GM18519 (cell line): ENCODE measurements around the gene GGACT.

ENCODE experiments used
- ATAC-seq: cut with Tn5 transposase; IDR thresholded peaks from one replicate; pipeline ENCODE4 v1.9.1; 2021; ENCODE audit warnings: mild to moderate bottlenecking, moderate library complexity; ENCODE audit not compliant: unreplicated experiment, low FRiP score

The GGACT gene

DNA sequence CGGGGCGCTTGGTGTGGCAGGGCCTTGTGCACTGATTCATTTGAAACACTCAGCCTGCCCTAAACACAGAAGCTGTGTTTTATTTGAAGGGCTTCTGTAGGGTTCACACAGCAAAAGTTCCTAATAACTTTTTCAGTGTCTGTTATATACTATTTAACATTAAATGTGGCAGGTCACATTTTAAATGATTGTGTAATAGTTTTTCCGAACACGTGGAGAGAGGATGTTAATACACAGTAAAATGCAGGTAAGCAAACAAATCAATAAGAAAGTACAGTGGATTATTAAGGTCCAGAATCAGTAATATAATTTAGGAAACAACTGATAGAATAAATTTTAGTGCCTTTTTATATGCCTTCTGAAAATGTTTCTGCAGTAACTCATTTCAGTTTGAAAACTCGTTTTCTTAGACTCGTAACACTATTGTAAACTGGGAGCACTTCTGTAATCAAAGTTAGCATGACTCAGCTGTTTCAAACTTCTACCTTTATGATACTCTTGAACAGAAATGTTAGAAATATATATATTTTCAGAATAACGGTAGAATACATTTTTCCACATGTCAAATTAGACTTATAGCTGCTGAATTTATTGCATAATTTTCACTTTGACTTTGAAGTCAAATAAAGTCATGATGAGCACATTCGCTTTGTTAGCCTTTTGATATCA lies 70.1 kb downstream of the GGACT start:
- ATAC-seq = no peak

DNA sequence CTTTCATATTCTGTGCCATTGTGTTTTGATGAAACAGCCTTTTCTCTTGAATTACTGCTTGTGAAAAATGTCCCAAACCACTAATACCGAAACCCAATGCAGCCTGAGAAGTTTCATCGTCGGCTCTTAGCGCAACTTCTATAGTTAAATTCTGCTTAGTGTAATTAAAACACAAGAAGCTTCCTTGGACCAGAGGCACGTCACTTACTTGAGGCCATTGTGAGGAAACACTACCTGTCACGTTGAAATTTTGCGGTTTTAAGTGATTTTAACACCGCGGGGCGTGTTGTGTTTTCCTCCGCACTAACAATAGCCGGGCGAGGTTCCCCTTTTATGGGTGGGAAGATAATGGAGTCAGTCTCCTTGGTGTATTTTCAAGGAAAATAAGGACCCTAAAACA lies 70.9 kb downstream of the GGACT start:
- ATAC-seq = no peak

DNA sequence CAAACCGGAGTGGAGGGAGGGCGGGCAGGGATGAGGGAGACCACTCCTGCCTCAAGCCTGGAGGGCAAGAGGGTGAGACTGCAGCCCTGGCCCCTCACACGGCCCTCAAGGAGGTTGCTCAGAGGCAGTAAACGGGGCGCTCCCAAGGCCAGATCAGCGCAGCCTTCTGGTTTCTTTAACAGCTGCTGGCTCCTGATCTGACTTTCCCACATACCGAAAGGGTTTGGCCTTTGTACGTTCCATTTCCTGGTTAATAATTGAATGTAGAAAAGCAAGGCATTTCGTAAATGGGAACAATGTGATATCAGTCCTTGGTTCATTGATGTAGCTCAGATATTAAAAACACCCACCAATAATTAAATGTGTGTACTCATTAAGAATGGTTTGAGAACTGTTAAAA lies 71.5 kb downstream of the GGACT start:
- ATAC-seq = no peak

GRCh38 chr13:100515410-100515800 lies 73.2 kb downstream of the GGACT start:
- no peak for ATAC-seq

DNA sequence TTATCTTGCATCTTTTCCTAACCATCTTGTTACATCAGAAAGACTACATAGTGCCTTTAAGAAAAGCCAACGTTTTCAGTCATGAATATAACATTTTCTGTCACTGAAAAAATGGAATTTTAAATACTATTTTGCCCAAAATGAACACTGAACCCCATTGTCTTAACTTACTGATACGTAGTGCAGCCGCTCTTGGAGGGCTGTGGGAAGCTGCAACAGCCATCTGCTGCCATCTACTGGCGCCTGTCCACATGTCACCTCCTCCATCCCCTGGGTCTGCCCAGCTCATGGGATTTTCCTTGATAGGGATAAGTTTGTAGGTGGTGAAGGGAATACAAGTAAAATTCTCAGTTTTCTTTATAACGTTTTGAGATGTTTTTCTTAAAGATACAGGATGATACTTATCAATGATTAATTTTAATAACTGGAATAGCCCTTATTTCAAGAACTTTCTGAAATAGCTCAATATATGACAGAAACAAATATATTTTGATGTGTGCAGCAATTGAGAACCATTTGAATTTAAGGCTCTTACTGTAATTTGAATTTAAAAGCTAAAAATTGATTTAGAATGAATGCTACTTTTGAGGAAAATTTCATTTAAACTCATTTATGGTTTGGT lies 73.7 kb downstream of the GGACT start:
- no peak for ATAC-seq

- no peak for ATAC-seq
These were observed 74.5 kb downstream of the GGACT start for GRCh38 chr13:100513987-100514670.

DNA sequence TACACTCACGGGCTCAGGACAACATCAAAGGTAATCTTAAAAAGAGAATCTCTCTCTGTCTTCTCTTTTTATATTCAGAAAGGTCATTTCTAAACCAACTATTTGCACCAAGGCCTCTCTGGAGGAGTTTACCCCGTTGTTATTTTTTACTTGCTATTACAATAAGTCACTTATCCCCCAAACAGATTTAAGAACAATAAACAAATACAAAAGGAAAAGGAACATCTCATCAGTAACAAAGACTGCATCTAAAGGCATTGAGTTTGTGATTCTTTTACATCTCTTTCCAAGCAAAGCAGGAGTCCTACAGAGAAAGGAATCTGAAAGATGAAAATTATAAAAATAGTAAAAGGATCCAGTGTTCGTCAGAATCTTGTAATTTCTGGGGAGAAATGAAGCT lies 75.4 kb downstream of the GGACT start:
- ATAC-seq = no peak

- ATAC-seq = no peak
These were observed 76.2 kb downstream of the GGACT start for GRCh38 chr13:100512422-100512821.

DNA sequence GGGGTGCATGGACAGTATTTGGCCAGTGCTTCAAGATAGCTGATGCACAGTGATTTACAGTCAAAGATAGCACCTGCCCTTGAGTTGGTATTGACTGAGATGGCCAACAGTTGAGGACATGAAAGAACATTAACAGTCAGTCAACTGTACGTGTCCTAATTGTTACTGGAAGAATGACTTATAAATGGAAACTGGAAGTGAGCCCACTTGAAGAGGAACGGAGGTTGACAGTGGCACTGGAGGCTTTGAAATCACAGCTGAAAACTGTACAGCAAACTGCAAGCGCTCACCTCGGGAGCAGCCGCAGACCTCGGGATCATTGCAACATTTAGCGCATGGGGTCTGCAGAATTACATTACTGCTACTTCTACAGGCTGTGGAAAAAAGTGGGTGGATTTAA lies 77.1 kb downstream of the GGACT start:
- ATAC-seq = no peak

GRCh38 chr13:100510208-100510957 lies 78.2 kb downstream of the GGACT start:
- ATAC-seq = no peak

DNA sequence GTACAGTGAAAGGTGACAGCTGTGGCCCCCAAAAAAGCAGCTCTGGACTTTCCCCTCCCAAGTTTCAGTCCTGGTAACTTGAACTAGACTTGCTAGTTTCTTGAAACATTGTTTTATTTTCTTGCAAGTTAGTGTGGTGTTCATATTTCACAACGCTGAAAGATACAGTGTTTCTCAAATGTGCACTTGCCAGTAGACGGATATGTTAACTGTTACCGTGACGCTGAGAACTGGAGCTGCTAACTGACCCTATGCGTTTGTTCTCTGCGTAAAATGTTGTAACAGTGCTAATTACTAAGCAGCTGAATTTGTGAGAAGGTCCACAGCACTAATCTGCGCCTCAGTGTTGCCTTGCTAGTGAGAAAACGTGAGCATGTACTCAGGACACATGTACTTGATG lies 79.6 kb downstream of the GGACT start:
- no peak for ATAC-seq

DNA sequence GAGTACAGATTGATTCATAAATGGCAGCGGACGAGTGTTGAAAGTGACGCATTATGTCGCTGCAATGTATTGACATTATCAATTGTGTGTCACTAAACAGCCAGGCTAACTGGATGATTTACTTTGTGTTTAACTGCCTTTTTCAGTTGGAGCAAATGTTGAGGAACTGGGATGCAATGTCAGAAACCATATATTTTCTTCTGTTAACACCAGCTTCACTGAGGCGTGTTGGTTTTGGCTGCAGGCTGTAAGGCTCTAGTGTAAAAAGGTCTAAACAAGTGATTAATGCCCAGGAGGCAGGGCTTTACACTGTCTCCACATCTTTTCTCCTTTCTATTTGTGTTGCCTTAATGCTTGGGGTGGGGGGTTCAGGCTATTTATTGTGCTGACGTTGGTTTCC lies 80.1 kb downstream of the GGACT start:
- ATAC-seq = no peak

- ATAC-seq = no peak
These were observed 81.8 kb downstream of the GGACT start for GRCh38 chr13:100506600-100507422.

GRCh38 chr13:100506154-100506553 lies 82.4 kb downstream of the GGACT start:
- no peak for ATAC-seq

- no peak for ATAC-seq
These were observed 85.0 kb downstream of the GGACT start for GRCh38 chr13:100503622-100504021.

- ATAC-seq = no peak
These were observed 86.1 kb downstream of the GGACT start for GRCh38 chr13:100502446-100502845.

DNA sequence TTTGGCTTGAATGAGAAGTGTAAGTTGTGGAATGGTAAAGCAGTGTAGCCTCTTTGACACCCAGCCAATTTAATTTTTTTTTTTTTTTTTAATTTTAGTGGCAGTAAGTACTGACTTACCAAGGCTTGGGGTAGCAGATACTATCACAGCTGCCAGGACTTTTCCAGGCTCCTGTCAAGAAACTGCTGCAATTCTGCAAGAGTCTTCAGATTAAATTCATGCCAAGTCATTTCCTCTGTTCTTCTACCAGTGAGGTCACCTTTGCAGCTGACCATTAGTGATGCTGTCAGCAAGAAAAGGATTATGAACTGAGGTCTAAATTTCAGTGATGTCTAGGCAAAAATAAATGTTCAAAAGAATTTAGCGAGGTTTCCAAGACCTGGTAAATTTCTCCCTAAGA lies 91.2 kb downstream of the GGACT start:
- no peak for ATAC-seq

GRCh38 chr13:100495455-100495854 lies 93.1 kb downstream of the GGACT start:
- ATAC-seq = no peak

- no peak for ATAC-seq
These were observed 95.2 kb downstream of the GGACT start for GRCh38 chr13:100493418-100493817.

- ATAC-seq = no peak
These were observed 97.3 kb downstream of the GGACT start for GRCh38 chr13:100491164-100491842.
